Muscle of arm (tissue), 12 donors: ENCODE data around the gene NTRK3. TPM values are rescaled to one million over a fixed set of nuclear protein-coding genes. Genes with fewer than 3 reads are reported as not detected.

Experiments
- DNase-seq: peaks from one replicate; pipeline ENCODE4 v3.0.0-alpha.2; 2013
- polyA plus RNA-seq, 12 donors: library from polyadenylated mRNA; unstranded; fragments of 120-200 nt; gene quantifications; one replicate each; pipeline ENCODE4 v1.2.1, GENCODE V29; 2013; ENCODE audit not compliant: insufficient read length in 12 of 12

The NTRK3 gene
- polyA plus RNA-seq, 12 donors, result 2.6 to 11.9 (median 4.2) TPM; not detected in 1

DNA sequence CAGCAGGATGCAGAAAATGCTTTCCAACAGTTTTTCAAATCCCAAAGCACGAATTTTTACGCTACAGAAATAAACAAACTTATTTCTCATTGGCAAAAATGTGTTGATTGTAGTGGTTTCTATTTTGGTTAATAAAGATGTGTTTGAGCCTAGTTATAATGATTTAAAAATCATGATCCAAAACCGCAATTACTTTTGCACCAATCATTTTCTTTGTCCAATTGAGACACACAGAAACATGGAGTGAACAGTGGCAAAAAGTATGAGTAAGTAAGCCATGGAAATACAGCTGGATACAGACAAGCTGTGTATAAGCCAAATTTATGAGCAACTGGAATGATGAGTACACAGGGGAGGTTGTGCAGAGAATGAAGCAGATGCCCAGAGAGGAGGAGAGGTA lies 427.9 kb downstream of the NTRK3 start:
- no peak for DNase-seq

DNA sequence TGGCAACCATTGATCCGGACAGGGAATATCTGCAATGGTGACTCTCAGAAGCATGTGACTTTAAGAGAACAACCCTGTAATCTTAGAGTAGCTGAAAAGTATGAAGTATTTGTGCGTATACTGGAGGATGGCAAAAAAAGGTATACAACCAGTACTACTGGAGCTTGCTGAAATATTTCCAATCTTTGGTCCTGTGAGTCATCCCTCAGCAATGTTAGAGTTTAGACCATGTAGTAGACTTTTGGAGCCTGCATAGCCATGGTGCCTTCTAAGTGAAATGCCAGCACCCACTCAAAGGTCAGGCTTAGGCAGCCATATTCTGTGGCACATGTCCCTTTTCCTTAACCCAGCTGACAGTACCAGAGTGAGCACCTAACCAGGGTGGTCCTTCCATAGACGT lies 429.4 kb downstream of the NTRK3 start:
- no peak for DNase-seq

DNA sequence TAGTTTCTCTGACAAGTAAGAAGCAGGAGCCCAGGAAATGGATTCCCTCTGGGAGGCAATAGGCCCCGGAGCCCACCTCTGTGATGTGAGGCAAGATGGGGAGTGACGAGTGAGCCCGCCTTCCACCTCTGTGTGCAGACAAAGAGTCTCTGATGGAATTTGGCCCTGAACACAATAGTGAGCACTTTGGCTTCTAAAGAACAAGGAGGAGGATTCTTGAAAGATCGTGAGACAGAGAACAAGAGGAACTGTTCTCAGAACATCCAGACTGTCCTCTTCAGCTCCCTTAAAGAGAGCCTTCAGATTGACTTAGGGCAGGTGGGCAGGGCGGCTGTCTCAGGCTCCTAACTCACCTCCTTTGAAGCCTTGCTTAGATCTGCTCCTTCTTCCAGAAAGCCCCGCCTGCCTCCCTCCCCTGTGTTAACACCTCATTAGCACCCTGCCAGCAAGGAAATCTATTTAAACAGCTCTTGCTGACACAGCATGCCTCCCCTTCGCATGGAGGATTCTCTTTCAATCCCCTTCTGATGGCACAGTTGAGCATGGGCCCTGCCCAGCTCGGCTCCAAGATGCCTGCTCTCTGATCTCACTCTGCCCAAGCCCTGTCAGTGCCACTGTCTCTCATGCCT lies 430.3 kb downstream of the NTRK3 start:
- no peak for DNase-seq

DNA sequence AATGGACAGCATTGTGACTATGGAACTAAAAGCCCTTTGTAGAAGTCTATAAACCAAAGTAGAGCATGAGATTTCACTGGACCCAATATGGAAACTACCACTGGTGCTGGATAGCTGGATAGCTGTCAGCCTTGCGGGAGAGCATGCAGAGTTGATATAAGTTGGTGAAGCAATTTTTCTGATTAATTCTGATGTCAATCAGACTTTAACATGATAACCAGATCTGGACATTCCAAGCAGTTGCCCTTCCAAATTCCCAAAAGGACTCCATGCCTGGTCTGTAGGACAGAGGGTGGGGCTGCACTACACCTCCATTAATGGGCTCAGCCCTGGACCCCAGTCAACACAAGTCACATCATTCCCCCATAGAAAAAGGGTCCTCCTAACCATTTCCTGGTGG lies 437.8 kb downstream of the NTRK3 start:
- no peak for DNase-seq

DNA sequence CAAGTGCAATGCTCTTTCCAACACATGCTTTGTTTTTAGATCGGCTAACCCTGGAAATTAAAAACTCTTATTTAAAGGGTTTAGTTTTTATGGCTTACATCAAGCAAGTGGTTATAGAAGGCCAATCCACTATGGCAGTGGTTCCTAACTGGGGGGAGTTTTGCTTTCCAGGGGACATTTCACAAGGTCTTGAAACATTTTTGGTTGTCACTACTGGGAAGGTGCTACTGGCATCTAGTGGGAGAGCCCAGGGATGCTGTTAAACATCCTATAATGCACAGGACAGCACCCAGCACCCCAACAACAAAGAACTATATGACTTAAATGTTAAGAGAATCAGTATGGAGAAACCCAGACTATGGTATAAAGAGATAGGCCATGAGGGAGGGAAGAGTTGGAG lies 439.0 kb downstream of the NTRK3 start:
- no peak for DNase-seq

DNA sequence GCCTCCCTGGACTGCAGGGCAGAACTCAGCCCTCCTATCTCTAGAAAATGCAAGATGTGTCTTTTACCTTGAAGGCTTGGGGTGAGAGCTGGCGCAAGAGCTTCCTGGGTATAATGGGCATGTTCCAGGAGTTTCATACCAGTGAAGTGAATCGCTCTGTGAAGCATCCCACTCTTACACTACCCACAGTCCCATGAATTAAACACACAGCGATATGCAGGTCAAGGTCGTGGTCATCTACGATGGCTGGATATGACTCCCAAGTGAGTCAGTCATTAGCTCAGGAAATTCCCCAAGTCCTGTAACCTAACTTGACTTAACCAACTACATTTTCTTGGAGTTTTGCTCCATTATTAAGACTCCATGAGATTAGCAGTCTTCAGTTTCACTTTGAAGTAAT lies 439.7 kb downstream of the NTRK3 start:
- DNase-seq, result no peak

DNA sequence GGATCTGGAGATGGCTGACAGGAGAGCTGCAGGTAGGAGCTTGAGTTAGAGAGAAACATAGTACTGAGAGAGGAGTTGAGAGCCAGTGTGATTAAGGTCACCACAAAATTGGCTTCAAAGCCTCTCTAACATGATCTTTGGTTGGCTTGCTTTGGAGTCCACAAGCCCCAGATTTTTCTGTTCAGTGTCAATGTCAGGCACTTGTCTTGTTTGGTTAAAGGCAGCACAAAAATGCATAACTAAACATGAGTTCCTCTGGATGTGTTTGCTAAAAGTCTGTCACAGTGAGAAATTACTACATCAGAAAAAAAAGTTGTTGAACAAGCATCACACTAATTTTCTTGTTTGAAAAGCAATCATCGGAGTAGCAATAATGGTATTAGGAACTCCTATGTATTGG lies 440.5 kb downstream of the NTRK3 start:
- no peak for DNase-seq

Other genes starting within 250 kb of the NTRK3 start
- 10 to 100 TPM in 11 of 12 donors, not detected in 1; 17.3 to 25.8 (median 23.4) TPM for gene MRPL46, start 210.6 kb upstream of the NTRK3 start, polyA plus RNA-seq
- 10 to 100 TPM in 11 of 12 donors, not detected in 1; 41.1 to 58.2 (median 43.4) TPM for gene MRPS11, start 211.0 kb upstream of the NTRK3 start, polyA plus RNA-seq